Mesendoderm (in vitro differentiated cells): ENCODE data around the gene COA6.
"Not testable (repeated sequence)": the region's sequence is repeated elsewhere in the genome, so short reads cannot be mapped to it uniquely, and the experiment has no call there.

Experiments used
- DNase-seq: peaks from one replicate; pipeline ENCODE4 v3.0.0; 2013
- H2AK5ac ChIP-seq: 2 replicates; pipeline ENCODE4 v1.6.1; 2013; ENCODE audit warnings: low read length, inconsistent platforms
- H2BK120ac ChIP-seq: 2 replicates; pipeline ENCODE4 v1.6.1; 2013; ENCODE audit warnings: low read depth, mild to moderate bottlenecking, low read length, moderate library complexity, mixed read lengths
- H2BK15ac ChIP-seq: replicated peaks from 2 replicates; pipeline ENCODE4 v1.6.1; 2013; ENCODE audit warnings: low read depth, mild to moderate bottlenecking, moderate library complexity
- H2BK5ac ChIP-seq: 2 replicates; pipeline ENCODE4 v1.6.1; 2013; ENCODE audit warnings: low read length, inconsistent platforms
- H3K18ac ChIP-seq: 2 replicates; pipeline ENCODE4 v1.6.1; 2013; ENCODE audit warnings: mild to moderate bottlenecking, low read length, mixed read lengths
- H3K23ac ChIP-seq: one replicate; pipeline ENCODE4 v1.6.1; 2013; ENCODE audit warnings: low read length
- H3K27ac ChIP-seq: 2 replicates; pipeline ENCODE4 v1.5.1; 2013; ENCODE audit warnings: low read depth, mild to moderate bottlenecking, inconsistent platforms, low read length, moderate library complexity
- H3K27me3 ChIP-seq: 2 replicates; pipeline ENCODE4 v1.6.1; 2013; ENCODE audit warnings: low read length, control low read depth, mild to moderate bottlenecking, inconsistent platforms; ENCODE audit not compliant: insufficient read depth, poor library complexity
- H3K36me3 ChIP-seq: 2 replicates; pipeline ENCODE4 v1.6.1; 2013; ENCODE audit warnings: low read length, inconsistent platforms; ENCODE audit not compliant: control insufficient read depth, insufficient read depth
- H3K4ac ChIP-seq: one replicate; pipeline ENCODE4 v1.6.1; 2013; ENCODE audit warnings: low read depth, mild to moderate bottlenecking, low read length, moderate library complexity
- H3K4me1 ChIP-seq: 2 replicates; pipeline ENCODE4 v1.6.1; 2013; ENCODE audit warnings: low read depth, low read length, inconsistent platforms; ENCODE audit not compliant: control insufficient read depth
- H3K4me2 ChIP-seq: 2 replicates; pipeline ENCODE4 v1.6.1; 2013; ENCODE audit warnings: low read length
- H3K4me3 ChIP-seq: 2 replicates; pipeline ENCODE4 v1.5.1; 2013; ENCODE audit warnings: mild to moderate bottlenecking, low read length
- H3K56ac ChIP-seq: one replicate; pipeline ENCODE4 v1.6.1; 2013; ENCODE audit warnings: low read length
- H3K79me1 ChIP-seq: 2 replicates; pipeline ENCODE4 v1.6.1; 2013; ENCODE audit warnings: low read length, inconsistent platforms
- H3K79me2 ChIP-seq: 2 replicates; pipeline ENCODE4 v1.6.1; 2013; ENCODE audit warnings: mild to moderate bottlenecking, low read length; ENCODE audit not compliant: control insufficient read depth, insufficient read depth
- H3K9ac ChIP-seq: 2 replicates; pipeline ENCODE4 v1.6.1; 2013; ENCODE audit warnings: low read length, inconsistent platforms
- H4K5ac ChIP-seq: one replicate; pipeline ENCODE4 v1.6.1; 2013; ENCODE audit warnings: low read length
- H4K8ac ChIP-seq: one replicate; pipeline ENCODE4 v1.6.1; 2013; ENCODE audit warnings: low read depth, mild to moderate bottlenecking, control low read depth, low read length, moderate library complexity
- WGBS: extraction: QIAGEN DNeasy Blood & Tissue Kit; methylation state at CpG from one replicate; pipeline ENCODE4 v1.1.7; 2013; ENCODE audit warnings: low lambda C conversion rate, missing lambda C conversion rate; ENCODE audit not compliant: insufficient coverage; ENCODE audit errors: extremely low coverage; 5-methylcytosine and 5-hydroxymethylcytosine counted together

COA6 gene

DNA sequence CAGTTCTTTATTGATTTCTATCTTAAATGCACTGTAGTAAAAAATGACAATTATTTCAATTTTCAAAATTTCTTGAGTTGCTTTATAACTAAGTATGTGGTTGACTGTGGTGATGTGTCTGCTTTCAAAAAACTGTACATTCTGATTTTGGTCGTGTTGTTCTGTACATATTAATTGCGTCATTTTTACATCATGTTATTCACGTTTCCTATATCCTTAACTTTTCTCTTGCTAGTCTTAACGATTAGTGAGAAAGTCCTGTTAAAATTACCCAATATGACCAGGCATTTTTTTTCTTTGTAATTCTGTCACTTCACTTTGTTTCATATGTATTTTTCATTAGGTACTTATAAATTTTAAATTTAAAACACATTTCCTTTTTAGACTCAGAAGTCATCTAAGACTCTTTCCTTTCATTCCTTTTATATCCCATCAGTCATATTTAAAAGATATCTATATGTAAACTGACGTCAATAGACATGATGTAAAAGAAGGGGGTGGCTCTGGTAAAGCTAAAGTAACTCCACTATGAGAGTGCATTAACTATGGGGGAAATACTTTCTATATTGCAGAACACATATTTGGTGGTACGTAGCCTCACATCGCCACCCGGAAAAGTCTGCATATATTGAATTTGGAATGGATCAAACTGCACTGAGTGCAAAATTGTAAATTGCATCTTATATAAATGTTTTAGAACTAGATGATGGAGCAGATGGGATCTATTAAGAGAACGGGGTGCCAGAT lies 1.1 kb upstream of the COA6 start:
- H4K8ac ChIP-seq, result no peak overlapping the region
- no peaks in the 10 kb centered on the region for H3K4me1 ChIP-seq
- no peak overlapping the region for H3K18ac ChIP-seq
- H3K4me2 ChIP-seq, result no peak overlapping the region
- WGBS, result no CpG with 5 or more reads among the region's 9 CpGs
- H4K5ac ChIP-seq, result no peak overlapping the region
- H2BK120ac ChIP-seq, result no peak overlapping the region
- H3K4ac ChIP-seq, result no peak overlapping the region
- no peak overlapping the region for H3K4me3 ChIP-seq
- H3K27ac ChIP-seq, result no peak overlapping the region
- no peak overlapping the region for H2AK5ac ChIP-seq
- no peaks in the 10 kb centered on the region for H3K27me3 ChIP-seq
- no peak overlapping the region for H3K56ac ChIP-seq
- H2BK15ac ChIP-seq, result no peak overlapping the region
- DNase-seq, result no peak
- no peaks in the 10 kb centered on the region for H3K36me3 ChIP-seq
- H3K79me1 ChIP-seq, result peaks cover 4% of the 10 kb centered on the region
- peak overlapping the region; percentile 9 for H3K9ac ChIP-seq
- H3K79me2 ChIP-seq, result peaks cover 2% of the 10 kb centered on the region
- no peak overlapping the region for H3K23ac ChIP-seq
- no peak overlapping the region for H2BK5ac ChIP-seq

DNA sequence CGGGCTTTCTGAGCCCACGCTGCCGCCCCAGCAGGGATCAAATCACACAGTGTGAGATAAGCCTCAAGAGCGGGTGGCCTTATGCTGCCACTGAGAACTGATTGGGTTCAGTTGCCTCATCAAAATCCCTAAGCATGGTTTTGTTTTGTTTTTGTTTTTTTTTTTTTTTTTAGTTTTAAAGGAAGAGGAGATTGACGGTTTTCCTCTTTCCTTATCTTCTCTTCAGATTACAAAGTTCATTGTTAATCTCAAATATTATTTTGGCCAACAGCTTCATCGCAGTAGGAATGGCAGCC lies 651 bp downstream of the COA6 start:
- peaks cover 4% of the 10 kb centered on the region for H3K79me1 ChIP-seq
- H3K27me3 ChIP-seq, result no peaks in the 10 kb centered on the region
- no peak overlapping the region for H4K5ac ChIP-seq
- H3K4me3 ChIP-seq, result peak overlapping the region; percentile 97
- peak overlapping the region; percentile 92 for H4K8ac ChIP-seq
- no peak overlapping the region for H3K23ac ChIP-seq
- H3K4me1 ChIP-seq, result no peaks in the 10 kb centered on the region
- H2AK5ac ChIP-seq, result no peak overlapping the region
- peaks cover 2% of the 10 kb centered on the region for H3K79me2 ChIP-seq
- peak overlapping the region; percentile 100 for H3K56ac ChIP-seq
- H3K27ac ChIP-seq, result no peak overlapping the region
- H3K4ac ChIP-seq, result peak overlapping the region; percentile 18
- peak overlapping the region; percentile 66 for H3K4me2 ChIP-seq
- peak overlapping the region; percentile 98 for H3K9ac ChIP-seq
- H3K18ac ChIP-seq, result peak overlapping the region; percentile 15
- no peak overlapping the region for H2BK120ac ChIP-seq
- H3K36me3 ChIP-seq, result peaks cover 2% of the 10 kb centered on the region
- H2BK15ac ChIP-seq, result no peak overlapping the region
- no CpG with 5 or more reads among the region's 6 CpGs for WGBS
- DNase-seq, result no peak
- no peak overlapping the region for H2BK5ac ChIP-seq

DNA sequence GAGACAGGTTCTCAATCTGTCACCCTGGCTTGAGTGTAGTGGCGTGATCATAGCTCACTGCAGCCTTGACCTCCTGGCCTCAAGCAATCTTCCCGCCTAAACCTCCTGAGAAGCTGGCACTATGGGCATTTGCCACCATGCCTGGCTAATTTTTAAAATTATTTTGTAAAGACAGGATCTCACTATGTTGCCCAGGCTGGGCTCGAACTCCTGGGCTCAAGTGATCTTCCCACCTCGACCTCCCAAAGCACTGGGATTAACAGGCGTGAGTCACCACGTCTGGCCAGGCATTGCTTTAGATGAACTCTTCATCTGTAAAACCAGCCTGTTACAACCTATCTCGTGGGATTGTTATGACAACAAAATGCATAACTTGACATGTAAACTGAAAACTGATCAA lies 2.4 kb downstream of the COA6 start:
- no peak overlapping the region for H2BK120ac ChIP-seq
- H3K56ac ChIP-seq, result no peak overlapping the region
- H2BK5ac ChIP-seq, result no peak overlapping the region
- H3K18ac ChIP-seq, result no peak overlapping the region
- H3K36me3 ChIP-seq, result peaks cover 2% of the 10 kb centered on the region
- H4K5ac ChIP-seq, result no peak overlapping the region
- WGBS, result no CpG with 5 or more reads among the region's 7 CpGs
- H2BK15ac ChIP-seq, result no peak overlapping the region
- H3K4me3 ChIP-seq, result no peak overlapping the region
- H3K79me2 ChIP-seq, result peaks cover 2% of the 10 kb centered on the region
- H3K9ac ChIP-seq, result no peak overlapping the region
- no peak overlapping the region for H3K23ac ChIP-seq
- H3K4me1 ChIP-seq, result no peaks in the 10 kb centered on the region
- no peak overlapping the region for H3K4me2 ChIP-seq
- no peak overlapping the region for H4K8ac ChIP-seq
- no peak for DNase-seq
- no peak overlapping the region for H3K27ac ChIP-seq
- no peak overlapping the region for H2AK5ac ChIP-seq
- H3K4ac ChIP-seq, result no peak overlapping the region
- no peaks in the 10 kb centered on the region for H3K27me3 ChIP-seq
- H3K79me1 ChIP-seq, result peaks cover 4% of the 10 kb centered on the region

DNA sequence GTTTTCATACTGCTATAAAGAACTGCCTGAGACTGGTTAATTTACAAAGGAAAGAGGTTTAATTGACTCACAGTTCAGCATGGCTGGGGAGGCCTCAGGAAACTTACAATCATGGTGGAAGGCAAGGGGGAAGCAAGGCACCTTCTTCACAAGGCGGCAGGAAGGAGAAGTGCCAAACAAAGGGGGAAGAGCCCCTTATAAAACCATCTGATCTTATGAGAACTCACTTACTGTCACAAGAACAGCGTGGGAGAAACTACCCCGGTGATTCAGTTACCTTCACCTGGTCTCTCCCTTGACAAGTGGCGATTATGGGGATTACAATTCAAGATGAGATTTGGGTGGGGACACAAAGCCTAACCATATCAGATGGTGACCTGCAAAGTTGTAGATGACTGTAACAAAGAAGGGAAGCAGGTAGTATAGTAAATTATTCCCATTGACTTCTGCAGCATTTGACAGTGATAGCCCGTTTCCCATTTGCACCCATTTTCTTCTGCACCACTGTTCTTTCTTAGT lies 6.4 kb downstream of the COA6 start:
- no CpG with 5 or more reads among the region's 5 CpGs for WGBS
- H3K79me2 ChIP-seq, H3K18ac ChIP-seq, H2BK5ac ChIP-seq, H3K4ac ChIP-seq, H3K23ac ChIP-seq, H3K27ac ChIP-seq, H3K56ac ChIP-seq, H3K4me3 ChIP-seq, H2BK120ac ChIP-seq, H3K9ac ChIP-seq, H4K5ac ChIP-seq, H3K4me1 ChIP-seq, H3K4me2 ChIP-seq, H2AK5ac ChIP-seq, H2BK15ac ChIP-seq, H3K36me3 ChIP-seq, H3K27me3 ChIP-seq, DNase-seq, H4K8ac ChIP-seq, H3K79me1 ChIP-seq: not testable (repeated sequence)

DNA sequence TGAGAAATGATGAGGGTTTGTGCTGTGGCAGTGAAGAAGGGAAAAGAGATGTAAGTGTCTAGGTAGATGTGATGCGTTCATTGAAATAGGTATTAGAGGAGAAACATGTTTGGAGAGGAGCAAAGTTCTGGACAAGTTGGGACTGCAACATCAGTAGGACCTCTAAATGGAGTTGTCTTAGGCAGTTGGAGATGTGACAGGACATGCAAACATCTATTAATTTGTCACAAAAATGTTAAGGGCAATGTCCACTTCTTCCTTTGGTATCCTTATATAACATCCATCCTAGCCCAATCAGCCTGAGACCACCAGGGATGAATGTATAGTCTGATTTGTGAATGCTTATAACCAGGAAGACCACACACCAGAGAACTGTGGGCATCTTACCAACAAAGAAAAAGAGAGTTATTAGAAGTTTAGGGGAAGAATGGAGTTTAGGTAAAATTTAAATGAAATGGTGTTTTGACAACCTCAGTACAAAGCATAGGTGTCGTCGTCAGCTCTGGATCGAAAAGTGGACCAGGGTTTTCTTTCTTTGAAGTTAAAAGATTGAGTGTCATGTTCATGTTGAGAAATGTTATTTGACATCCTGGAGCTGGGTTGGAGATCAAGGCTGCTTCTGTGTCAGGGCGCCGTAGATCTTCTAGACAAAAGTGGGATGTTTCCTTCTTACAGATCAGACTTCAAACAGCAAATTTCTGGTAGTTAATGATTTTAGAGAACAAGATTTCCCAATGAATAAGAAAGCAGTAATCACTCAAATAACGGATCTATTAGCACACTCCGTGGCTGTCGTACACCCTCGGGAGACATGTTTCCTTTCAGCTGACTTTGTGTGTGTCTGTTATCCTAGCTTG lies 8.7 kb downstream of the COA6 start:
- Histone ChIP-seq H2BK5ac (no peak overlapping the region), H3K4ac (no peak overlapping the region), H3K4me3 (no peak overlapping the region), H4K8ac (no peak overlapping the region), H3K79me1 (peaks cover 2% of the 10 kb centered on the region), H3K79me2 (no peaks in the 10 kb centered on the region), H3K18ac (no peak overlapping the region), H2BK120ac (no peak overlapping the region), H3K23ac (no peak overlapping the region), H3K4me2 (no peak overlapping the region), H4K5ac (no peak overlapping the region), H3K27me3 (no peaks in the 10 kb centered on the region), H3K9ac (no peak overlapping the region), H3K4me1 (no peaks in the 10 kb centered on the region), H3K27ac (no peak overlapping the region), H2AK5ac (no peak overlapping the region), H2BK15ac (no peak overlapping the region), H3K36me3 (peaks cover 4% of the 10 kb centered on the region), H3K56ac (no peak overlapping the region)
- no CpG with 5 or more reads among the region's 10 CpGs for WGBS
- no peak for DNase-seq
